CD14-positive monocyte (primary cell): ENCODE data around the gene ATG10. TPM values are rescaled to one million over a fixed set of nuclear protein-coding genes. Genes with fewer than 3 reads are reported as not detected.

ENCODE experiments used
- DNase-seq, 3 donors: peaks; one replicate each; pipeline ENCODE4 v3.0.0-alpha.2; 2011 to 2022
- H2AFZ ChIP-seq: 2 replicates; pipeline ENCODE4 v1.6.0; 2012; ENCODE audit warnings: mild to moderate bottlenecking, low read depth, low read length, inconsistent platforms; ENCODE audit not compliant: insufficient read depth, poor library complexity, severe bottlenecking
- H3K27ac ChIP-seq, 2 donors: 1 replicate in 1 of 2; 2 replicates in 1 of 2; pipeline ENCODE4 v1.5.1; 2012 to 2013; ENCODE audit warnings: low read length in 2 of 2, control low read depth in 1 of 2, inconsistent platforms in 1 of 2, low read depth in 1 of 2, mild to moderate bottlenecking in 1 of 2
- H3K27me3 ChIP-seq, 2 donors: one replicate each; pipeline versions ENCODE4 v1.6.0 to v1.6.1; 2011 to 2013; ENCODE audit warnings: low read length in 2 of 2; ENCODE audit not compliant: control insufficient read depth in 2 of 2, insufficient read depth in 2 of 2
- H3K36me3 ChIP-seq, 2 donors: replicated peaks in 1 of 2; 1 replicate in 1 of 2; 2 replicates in 1 of 2; pipeline versions ENCODE4 v1.5.1 to v1.6.1; 2012 to 2013; ENCODE audit warnings: low read length in 2 of 2, control low read depth in 1 of 2, inconsistent platforms in 1 of 2, mild to moderate bottlenecking in 1 of 2; ENCODE audit not compliant: insufficient read depth in 2 of 2, control insufficient read depth in 1 of 2
- H3K4me1 ChIP-seq, 2 donors: 1 replicate in 1 of 2; 2 replicates in 1 of 2; pipeline versions ENCODE4 v1.5.1 to v1.6.1; 2012 to 2013; ENCODE audit warnings: low read length in 2 of 2, control low read depth in 1 of 2, inconsistent platforms in 1 of 2, mild to moderate bottlenecking in 1 of 2, moderate library complexity in 1 of 2; ENCODE audit not compliant: insufficient read depth in 2 of 2, control insufficient read depth in 1 of 2
- H3K4me2 ChIP-seq: replicated peaks from 2 replicates; pipeline ENCODE3; 2012; ENCODE audit warnings: low read length, moderate library complexity, mild to moderate bottlenecking; ENCODE audit not compliant: poor library complexity, severe bottlenecking; ENCODE audit errors: extremely low read depth
- H3K4me3 ChIP-seq, 3 experiments: fragments of 200-600 bp in 1 of 3; sonication (generic) in 1 of 3; replicated peaks in 1 of 3; 1 replicate in 2 of 3; 2 replicates in 1 of 3; pipeline ENCODE4 v1.5.1; 2011 to 2013; ENCODE audit warnings: low read length in 3 of 3, mild to moderate bottlenecking in 3 of 3, control low read depth in 2 of 3, low read depth in 2 of 3, inconsistent platforms in 1 of 3, moderate library complexity in 1 of 3
- H3K79me2 ChIP-seq: 2 replicates; pipeline ENCODE4 v1.6.0; 2012; ENCODE audit warnings: mild to moderate bottlenecking, control low read depth, inconsistent platforms, low read length, moderate library complexity; ENCODE audit not compliant: insufficient read depth
- H3K9ac ChIP-seq: 2 replicates; pipeline ENCODE4 v1.6.0; 2017; ENCODE audit warnings: low read length, mild to moderate bottlenecking; ENCODE audit not compliant: insufficient read depth, poor library complexity, severe bottlenecking
- H3K9me3 ChIP-seq, 2 donors: replicated peaks in 1 of 2; 1 replicate in 1 of 2; 2 replicates in 1 of 2; pipeline versions ENCODE4 v1.5.1 to v1.6.1; 2012 to 2013; ENCODE audit warnings: low read length in 2 of 2, control low read depth in 1 of 2; ENCODE audit not compliant: control insufficient read depth in 1 of 2, insufficient read depth in 1 of 2
- H4K20me1 ChIP-seq: 2 replicates; pipeline ENCODE4 v1.6.0; 2012; ENCODE audit warnings: mild to moderate bottlenecking, low read length, control low read depth, moderate library complexity; ENCODE audit not compliant: insufficient read depth
- H3K27ac Mint-ChIP-seq, 7 donors: one replicate each; pipeline ENCODE4 v1.8.0; 2020; ENCODE audit warnings: mild to moderate bottlenecking in 7 of 7, mixed read lengths in 7 of 7, moderate library complexity in 6 of 7, inconsistent platforms in 2 of 7
- H3K27me3 Mint-ChIP-seq, 3 donors: one replicate each; pipeline ENCODE4 v1.8.0; 2021 to 2022; ENCODE audit warnings: low read depth in 3 of 3, mild to moderate bottlenecking in 3 of 3, mixed read lengths in 3 of 3, moderate library complexity in 3 of 3, inconsistent platforms in 1 of 3
- H3K36me3 Mint-ChIP-seq, 2 donors: one replicate each; pipeline ENCODE4 v1.8.0; 2020; ENCODE audit warnings: mixed read lengths in 2 of 2, inconsistent platforms in 1 of 2, mild to moderate bottlenecking in 1 of 2
- H3K4me1 Mint-ChIP-seq: one replicate; pipeline ENCODE4 v1.8.0; 2020; ENCODE audit warnings: mild to moderate bottlenecking, mixed read lengths
- H3K4me3 Mint-ChIP-seq, 2 donors: one replicate each; pipeline ENCODE4 v1.8.0; 2020; ENCODE audit warnings: mild to moderate bottlenecking in 2 of 2, mixed read lengths in 2 of 2, moderate library complexity in 1 of 2
- H3K9me3 Mint-ChIP-seq, 7 donors: one replicate each; pipeline ENCODE4 v1.8.0; 2020 to 2022; ENCODE audit warnings: mixed read lengths in 7 of 7, mild to moderate bottlenecking in 6 of 7, moderate library complexity in 6 of 7, inconsistent platforms in 2 of 7
- WGBS: methylation state at CpG from one replicate; pipeline ENCODE4 v1.1.5; 2013; ENCODE audit warnings: missing lambda C conversion rate; ENCODE audit not compliant: insufficient coverage; 5-methylcytosine and 5-hydroxymethylcytosine counted together
- intact Hi-C, 2 donors: fragments of 100-400 bp; cut with micrococcal nuclease; formaldehyde crosslinking; loops; one replicate each; pipeline versions ENCODE4 v1.15.0 to v1.15.1; 2023
- polyA plus RNA-seq, 3 donors: library from polyadenylated mRNA; depleted of rRNA in 1 of 3; unstranded in 2 of 3; stranded (reverse) in 1 of 3; fragments of 300-500 nt in 2 of 3; fragments of >200 nt in 1 of 3; fragmentation: Illumina TruSeq in 2 of 3; gene quantifications; 1 replicate in 2 of 3; 2 replicates in 1 of 3; pipeline ENCODE4 v1.2.3, GENCODE V29; 2012 to 2021
- TF ChIP-seq, protein P1 (sequence below): fragments of 200-600 bp; IDR thresholded peaks from one replicate; pipeline ENCODE4 v1.8.0; 2022; ENCODE audit warnings: antibody characterized with exemption, mild to moderate bottlenecking

Gene ATG10
- polyA plus RNA-seq, 3 donors, result 2.1 to 7.9 (median 5.6) TPM

DNA sequence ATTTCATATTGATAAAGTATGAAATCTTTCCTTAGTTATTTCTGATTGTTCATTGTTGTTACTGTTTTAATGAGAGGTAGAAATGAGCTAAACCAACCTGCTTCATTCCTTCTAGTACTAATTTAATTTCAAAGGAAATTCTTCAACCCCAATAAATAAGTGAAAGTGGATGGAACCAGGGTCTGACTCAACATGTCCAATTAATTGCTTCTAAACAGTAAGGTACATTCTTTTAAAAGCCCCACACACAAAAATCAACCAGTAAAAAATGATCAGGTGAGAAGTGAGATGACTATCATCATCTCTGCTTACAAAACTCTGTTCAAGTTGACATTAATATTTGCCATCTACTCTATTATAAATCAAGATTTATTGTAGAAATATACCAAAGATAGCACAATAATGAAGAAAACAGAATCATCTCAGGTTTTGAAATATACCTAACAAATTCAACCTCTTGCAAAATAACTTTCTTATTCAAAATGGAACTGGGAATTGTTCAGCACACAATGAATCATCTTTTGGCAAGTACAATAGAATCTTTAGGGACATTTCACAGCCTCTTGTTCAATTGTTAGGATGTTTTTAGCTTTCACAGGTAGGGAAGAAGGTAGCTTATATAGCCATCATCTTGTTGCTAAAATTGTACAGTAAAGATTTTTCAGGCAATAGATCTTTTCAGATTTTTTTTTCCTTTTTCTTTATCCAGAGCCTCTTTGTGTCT lies 191.8 kb downstream of the ATG10 start:
- intact Hi-C loops, result loop anchor here in 1 of 2 donors (10.0 kb wide), 1 partner anchor 739 kb away; no protein-coding TSS in a partner anchor
- TF ChIP-seq, protein P1, sequence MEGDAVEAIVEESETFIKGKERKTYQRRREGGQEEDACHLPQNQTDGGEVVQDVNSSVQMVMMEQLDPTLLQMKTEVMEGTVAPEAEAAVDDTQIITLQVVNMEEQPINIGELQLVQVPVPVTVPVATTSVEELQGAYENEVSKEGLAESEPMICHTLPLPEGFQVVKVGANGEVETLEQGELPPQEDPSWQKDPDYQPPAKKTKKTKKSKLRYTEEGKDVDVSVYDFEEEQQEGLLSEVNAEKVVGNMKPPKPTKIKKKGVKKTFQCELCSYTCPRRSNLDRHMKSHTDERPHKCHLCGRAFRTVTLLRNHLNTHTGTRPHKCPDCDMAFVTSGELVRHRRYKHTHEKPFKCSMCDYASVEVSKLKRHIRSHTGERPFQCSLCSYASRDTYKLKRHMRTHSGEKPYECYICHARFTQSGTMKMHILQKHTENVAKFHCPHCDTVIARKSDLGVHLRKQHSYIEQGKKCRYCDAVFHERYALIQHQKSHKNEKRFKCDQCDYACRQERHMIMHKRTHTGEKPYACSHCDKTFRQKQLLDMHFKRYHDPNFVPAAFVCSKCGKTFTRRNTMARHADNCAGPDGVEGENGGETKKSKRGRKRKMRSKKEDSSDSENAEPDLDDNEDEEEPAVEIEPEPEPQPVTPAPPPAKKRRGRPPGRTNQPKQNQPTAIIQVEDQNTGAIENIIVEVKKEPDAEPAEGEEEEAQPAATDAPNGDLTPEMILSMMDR, result no peak
- H3K36me3 ChIP-seq, result no peaks in the 10 kb centered on the region

DNA sequence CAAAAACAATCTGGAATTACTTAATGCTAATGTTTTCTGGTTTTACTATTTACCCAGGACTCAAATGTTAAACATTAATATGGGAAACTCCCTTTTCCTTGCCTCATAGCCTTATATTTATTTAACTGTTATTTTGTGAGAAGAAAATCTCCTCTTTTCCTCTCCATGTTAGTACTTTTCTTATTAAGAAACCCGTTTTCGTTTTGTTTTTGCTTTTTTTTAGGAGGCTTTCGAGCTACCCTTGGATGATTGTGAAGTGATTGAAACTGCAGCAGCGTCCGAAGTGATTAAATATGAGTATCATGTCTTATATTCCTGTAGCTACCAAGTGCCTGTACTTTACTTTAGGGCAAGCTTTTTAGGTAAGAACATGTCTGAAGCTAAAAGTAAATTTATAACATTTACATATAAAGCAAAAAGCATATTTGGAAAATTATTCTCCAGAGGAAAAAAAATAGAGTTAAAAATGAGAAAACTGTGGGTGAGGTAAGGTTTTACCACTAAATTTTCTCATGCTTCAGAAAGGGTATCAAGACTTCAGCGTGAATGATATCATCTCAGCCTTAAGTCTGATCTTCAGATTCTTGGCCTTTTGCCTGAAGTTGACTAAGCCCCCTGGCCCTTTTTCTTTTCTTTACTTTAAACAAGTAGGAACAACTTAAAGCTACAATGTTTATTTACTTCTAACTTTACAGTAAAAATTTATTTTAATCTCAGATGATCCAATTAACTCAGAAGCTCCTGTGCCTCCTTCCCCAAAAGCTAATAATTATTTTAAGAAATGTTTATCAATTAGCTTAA lies 192.6 kb downstream of the ATG10 start:
- Histone ChIP-seq H3K27me3 (no peaks in the 10 kb centered on the region), H3K4me2 (no peak overlapping the region), H3K36me3 (no peaks in the 10 kb centered on the region), H4K20me1 (no peaks in the 10 kb centered on the region), H3K79me2 (no peaks in the 10 kb centered on the region), H3K4me1 (no peaks in the 10 kb centered on the region), H3K9me3 (no peaks in the 10 kb centered on the region), H3K27ac (no peak overlapping the region), H3K9ac (no peak overlapping the region), H3K4me3 (no peak overlapping the region), H2AFZ (no peak overlapping the region)
- H3K4me3 Mint-ChIP-seq, result no peak overlapping the region
- peaks cover 0 to 1% (median 0%) of the 10 kb centered on the region in 3 donors for H3K27me3 Mint-ChIP-seq
- TF ChIP-seq, protein P1, result no peak
- H3K27ac Mint-ChIP-seq, result peak overlapping the region in 1 of 7 donors; percentile 78
- no CpG with 5 or more reads among the region's 6 CpGs for WGBS
- H3K9me3 Mint-ChIP-seq, result no peaks in the 10 kb centered on the region
- peaks cover 5% of the 10 kb centered on the region for H3K4me1 Mint-ChIP-seq
- DNase-seq, result no peak
- no peaks in the 10 kb centered on the region for H3K36me3 Mint-ChIP-seq
- intact Hi-C loops, result loop anchor here in 1 of 2 donors (10.0 kb wide), 1 partner anchor 740 kb away; no protein-coding TSS in a partner anchor

More for the DNA sequence above, 191.8 kb downstream of the ATG10 start:
- no peak overlapping the region for H3K27ac Mint-ChIP-seq
- Histone ChIP-seq H3K4me1 (no peaks in the 10 kb centered on the region), H3K27ac (no peak overlapping the region), H3K79me2 (no peaks in the 10 kb centered on the region), H2AFZ (no peak overlapping the region), H3K9ac (no peak overlapping the region), H4K20me1 (no peaks in the 10 kb centered on the region), H3K4me2 (no peak overlapping the region), H3K4me3 (no peak overlapping the region), H3K27me3 (no peaks in the 10 kb centered on the region), H3K9me3 (no peaks in the 10 kb centered on the region)
- no peak overlapping the region for H3K4me3 Mint-ChIP-seq
- H3K27me3 Mint-ChIP-seq, result peaks cover 0 to 1% (median 0%) of the 10 kb centered on the region in 3 donors
- peaks cover 5% of the 10 kb centered on the region for H3K4me1 Mint-ChIP-seq
- no peaks in the 10 kb centered on the region for H3K9me3 Mint-ChIP-seq
- DNase-seq, result no peak
- no peaks in the 10 kb centered on the region for H3K36me3 Mint-ChIP-seq
